GM19193 (cell line): Measurements from ENCODE around the gene CGB1.

Source experiments
- POLR2A ChIP-seq: IDR thresholded peaks from 4 replicates; pipeline ENCODE4 v1.6.1; 2011; ENCODE audit not compliant: insufficient read depth, insufficient read length; ENCODE audit errors: extremely low read depth

CGB1 gene

GRCh38 chr19:49004133-49004532 is 32.6 kb downstream of the CGB1 start:
- TF ChIP-seq POLR2A, result no peak

GRCh38 chr19:48999481-49000325 is 37.0 kb downstream of the CGB1 start:
- TF ChIP-seq POLR2A, result no peak

GRCh38 chr19:48997972-48998371 is 38.7 kb downstream of the CGB1 start:
- TF ChIP-seq POLR2A, result no peak

- no peak for TF ChIP-seq POLR2A
Measured at GRCh38 chr19:48994035-48994386, 42.7 kb downstream of the CGB1 start.

GRCh38 chr19:48993175-48994034 is 43.3 kb downstream of the CGB1 start, which contains the start of the genes GYS1 and RUVBL2:
Gene GYS1, minus strand, starts transcription at chr19:48993309. Its CDS starts 197 bp downstream, at chr19:48993112.
Gene RUVBL2, plus strand, starts transcription at chr19:48993887. Its CDS starts 25 bp downstream, at chr19:48993912.
- peak; percentile 81 for TF ChIP-seq POLR2A

- no peak for TF ChIP-seq POLR2A
Measured at GRCh38 chr19:48992581-48993174, 44.0 kb downstream of the CGB1 start.

GRCh38 chr19:48991873-48992580 is 44.7 kb downstream of the CGB1 start:
- no peak for TF ChIP-seq POLR2A

- TF ChIP-seq POLR2A, result no peak
Measured at GRCh38 chr19:48991011-48991609, 45.6 kb downstream of the CGB1 start.

- TF ChIP-seq POLR2A, result no peak
Measured at GRCh38 chr19:48990400-48990799, 46.3 kb downstream of the CGB1 start.

- no peak for TF ChIP-seq POLR2A
Measured at GRCh38 chr19:48989701-48990291, 46.9 kb downstream of the CGB1 start.

GRCh38 chr19:48988860-48989259 is 47.8 kb downstream of the CGB1 start:
- no peak for TF ChIP-seq POLR2A

GRCh38 chr19:48988286-48988685 is 48.4 kb downstream of the CGB1 start:
- no peak for TF ChIP-seq POLR2A

GRCh38 chr19:48987323-48987722 is 49.4 kb downstream of the CGB1 start:
- TF ChIP-seq POLR2A, result no peak

GRCh38 chr19:48986211-48986610 is 50.5 kb downstream of the CGB1 start:
- no peak for TF ChIP-seq POLR2A

GRCh38 chr19:48985711-48986110 is 51.0 kb downstream of the CGB1 start:
- TF ChIP-seq POLR2A, result no peak
